GM18505 (cell line): ENCODE data around the gene KRT6A.
"Not testable (repeated sequence)": the region's sequence is repeated elsewhere in the genome, so short reads cannot be mapped to it uniquely, and the experiment has no call there.

ENCODE experiments used
- ATAC-seq: cut with Tn5 transposase; IDR thresholded peaks from one replicate; pipeline ENCODE4 v1.9.1; 2021; ENCODE audit not compliant: unreplicated experiment
- POLR2A ChIP-seq: IDR thresholded peaks from 4 replicates; pipeline ENCODE4 v1.6.1; 2011; ENCODE audit warnings: borderline replicate concordance; ENCODE audit not compliant: insufficient read depth, insufficient read length; ENCODE audit errors: extremely low read depth

The KRT6A gene

GRCh38 chr12:52448228-52448627, 44.8 kb downstream of the KRT6A start:
- no peak for ATAC-seq
- no peak for TF ChIP-seq POLR2A

GRCh38 chr12:52447196-52447595, 45.9 kb downstream of the KRT6A start:
- ATAC-seq: not testable (repeated sequence)

GRCh38 chr12:52446367-52447045, 46.6 kb downstream of the KRT6A start:
- ATAC-seq: no peak
- no peak for TF ChIP-seq POLR2A

GRCh38 chr12:52445876-52446275, 47.2 kb downstream of the KRT6A start:
- TF ChIP-seq POLR2A: no peak
- no peak for ATAC-seq

GRCh38 chr12:52444647-52445595, 48.1 kb downstream of the KRT6A start:
- no peak for TF ChIP-seq POLR2A
- ATAC-seq: no peak

GRCh38 chr12:52443966-52444365, 49.1 kb downstream of the KRT6A start:
- no peak for TF ChIP-seq POLR2A
- no peak for ATAC-seq

- TF ChIP-seq POLR2A: no peak
- ATAC-seq: no peak
Observed at GRCh38 chr12:52442600-52443061, 50.4 kb downstream of the KRT6A start.

GRCh38 chr12:52441320-52441911, 51.6 kb downstream of the KRT6A start:
- no peak for ATAC-seq
- no peak for TF ChIP-seq POLR2A

GRCh38 chr12:52440821-52441319, 52.2 kb downstream of the KRT6A start:
- ATAC-seq: no peak
- no peak for TF ChIP-seq POLR2A

- no peak for TF ChIP-seq POLR2A
Observed at GRCh38 chr12:52439845-52440244, 53.2 kb downstream of the KRT6A start.

GRCh38 chr12:52439420-52439819, 53.6 kb downstream of the KRT6A start:
- no peak for ATAC-seq
- TF ChIP-seq POLR2A: no peak

More at GRCh38 chr12:52439845-52440244, 53.2 kb downstream of the KRT6A start:
- ATAC-seq: no peak

- no peak for ATAC-seq
- TF ChIP-seq POLR2A: no peak
Observed at GRCh38 chr12:52438305-52439301, 54.5 kb downstream of the KRT6A start.
